Calu3 (cell line): ENCODE measurements around the gene ARID3C. TPM values are rescaled to one million over a fixed set of nuclear protein-coding genes. Genes with fewer than 3 reads are reported as not detected.

Source experiments
- BruUV-seq: library from RNA; stranded (reverse); fragments of 400-500 nt; replicated peaks from 2 replicates; lab custom pipeline; 2021; lab: Mats Ljungman, UMichigan
- CTCF ChIA-PET: fragments of 300-600 bp; sonication (Branson Sonifier 250); formaldehyde crosslinking; loops from one replicate; lab custom pipeline; 2022; ENCODE audit warnings: antibody characterized with exemption; lab: Charles Lee
- DNase-seq: peaks from one replicate; pipeline ENCODE4 v3.0.0; 2022
- H3K27ac Mint-ChIP-seq: one replicate; pipeline ENCODE4 v1.8.0; 2022; ENCODE audit warnings: mixed read lengths; ENCODE audit not compliant: unreplicated experiment
- H3K27me3 Mint-ChIP-seq: one replicate; pipeline ENCODE4 v1.8.0; 2022; ENCODE audit warnings: mixed read lengths; ENCODE audit not compliant: unreplicated experiment
- H3K36me3 Mint-ChIP-seq: one replicate; pipeline ENCODE4 v1.8.0; 2022; ENCODE audit warnings: mild to moderate bottlenecking, moderate library complexity, mixed read lengths; ENCODE audit not compliant: insufficient read depth, unreplicated experiment
- H3K4me1 Mint-ChIP-seq: one replicate; pipeline ENCODE4 v1.8.0; 2022; ENCODE audit warnings: mild to moderate bottlenecking, low read depth, mixed read lengths; ENCODE audit not compliant: unreplicated experiment
- H3K4me3 Mint-ChIP-seq: one replicate; pipeline ENCODE4 v1.8.0; 2022; ENCODE audit warnings: mild to moderate bottlenecking, low read depth, moderate library complexity, mixed read lengths; ENCODE audit not compliant: unreplicated experiment
- H3K9me3 Mint-ChIP-seq: one replicate; pipeline ENCODE4 v1.8.0; 2022; ENCODE audit warnings: low read depth, mixed read lengths; ENCODE audit not compliant: unreplicated experiment
- CTCF ChIP-seq: fragments of 200-600 bp; IDR thresholded peaks from one replicate; pipeline ENCODE4 v1.8.0; 2022; ENCODE audit warnings: antibody characterized with exemption; ENCODE audit not compliant: unreplicated experiment
- intact Hi-C: fragments of 100-400 bp; cut with micrococcal nuclease; formaldehyde crosslinking; loops from one replicate; pipeline ENCODE4 v1.10.0; 2022; ENCODE audit not compliant: unreplicated experiment
- total RNA-seq: library from RNA; stranded (reverse); gene quantifications from 2 replicates; pipeline ENCODE4 v1.2.3, GENCODE V29; 2022

The ARID3C gene
- total RNA-seq, 1 experiment from 2014 or later, result not detected

- no peaks in the 10 kb centered on the region for H3K9me3 Mint-ChIP-seq
- peak; percentile 9 for DNase-seq
- intact Hi-C loops, result loop anchor here (5.0 to 10.0 kb wide), 3 partner anchors 43 to 186 kb away; no protein-coding TSS in a partner anchor
- peaks cover 6% of the 10 kb centered on the region for H3K36me3 Mint-ChIP-seq
- TF ChIP-seq CTCF, result no peak
- BruUV-seq, result no TSS peak
- peak overlapping the region; percentile 65 for H3K4me3 Mint-ChIP-seq
- no peaks in the 10 kb centered on the region for H3K4me1 Mint-ChIP-seq
- no peak overlapping the region for H3K27ac Mint-ChIP-seq
- CTCF ChIA-PET, result interaction anchor here (1.0 to 2.3 kb wide), 2 partner anchors 11 to 43 kb away, joined by 4 to 22 read pairs; no protein-coding TSS in a partner anchor
- peaks cover 85% of the 10 kb centered on the region for H3K27me3 Mint-ChIP-seq
Measured at GRCh38 chr9:34590381-34591247, 38.3 kb downstream of the ARID3C start.

DNA sequence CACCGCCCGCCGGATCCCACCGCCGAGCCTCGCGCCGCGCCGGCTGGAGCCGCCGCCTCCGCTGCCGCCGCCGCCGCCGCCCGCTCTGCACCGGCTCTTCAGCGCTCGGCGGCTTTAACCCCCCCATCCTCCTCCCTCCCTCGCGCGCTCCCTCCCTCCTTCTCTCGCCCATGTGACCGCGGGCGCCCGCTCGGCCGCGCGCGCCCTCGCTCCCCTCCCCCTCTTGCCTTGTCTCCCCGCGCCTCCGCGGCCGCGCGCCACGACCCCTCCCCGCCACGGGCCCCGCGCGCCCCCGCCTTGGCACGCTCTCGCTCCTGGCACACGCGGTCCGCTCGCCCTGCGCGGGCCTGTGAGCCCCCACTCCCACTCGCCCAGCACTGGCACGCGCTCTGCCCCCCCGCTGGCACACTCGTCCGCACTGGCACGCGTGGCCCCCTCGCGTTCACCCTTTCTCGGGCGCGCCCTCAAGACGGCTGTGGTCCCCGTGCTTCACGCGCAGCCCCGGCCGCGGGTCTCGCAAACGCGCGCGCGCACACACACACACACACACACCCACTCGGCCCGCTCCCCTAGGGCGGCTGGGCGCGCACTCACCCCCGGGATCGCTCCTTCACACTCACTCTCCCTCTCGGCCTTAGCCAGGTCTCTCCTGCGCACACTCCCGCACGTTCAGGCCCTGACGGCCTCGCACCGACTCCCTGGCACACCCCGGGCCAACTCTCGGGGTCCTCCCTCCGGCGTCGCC, 39.1 kb downstream of the ARID3C start, which contains the start of gene CNTFR:
CNTFR (minus strand) TSS at position 89 of the 745 bp plus-strand sequence. CDS start 20,743 bp downstream, outside the sequence.
- no peaks in the 10 kb centered on the region for H3K9me3 Mint-ChIP-seq
- no TSS peak for BruUV-seq

GRCh38 chr9:34588671-34589635, 39.9 kb downstream of the ARID3C start:
- no peak for DNase-seq
- BruUV-seq, result no TSS peak
- H3K27me3 Mint-ChIP-seq, result peaks cover 97% of the 10 kb centered on the region
- H3K9me3 Mint-ChIP-seq, result no peaks in the 10 kb centered on the region
- intact Hi-C loops, result no loop called here
- H3K36me3 Mint-ChIP-seq, result peaks cover 6% of the 10 kb centered on the region
- no peak overlapping the region for H3K27ac Mint-ChIP-seq
- H3K4me1 Mint-ChIP-seq, result no peaks in the 10 kb centered on the region
- CTCF ChIA-PET, result interaction anchor here (0.7 kb wide), 1 partner anchor 87 kb away, joined by 5 read pairs; no protein-coding TSS in a partner anchor
- peak overlapping the region; percentile 2 for H3K4me3 Mint-ChIP-seq
- TF ChIP-seq CTCF, result no peak

More for the DNA sequence above, 39.1 kb downstream of the ARID3C start, which contains the start of gene CNTFR:
- TF ChIP-seq CTCF, result no peak
- peak within 1 kb of the TSS; percentile 65 for H3K4me3 Mint-ChIP-seq
- H3K27ac Mint-ChIP-seq, result no peak within 1 kb of the TSS
- peaks cover 91% of the 10 kb centered on the region for H3K27me3 Mint-ChIP-seq
- CTCF ChIA-PET, result interaction anchor here (0.7 kb wide), 1 partner anchor 88 kb away, joined by 5 read pairs; no protein-coding TSS in a partner anchor
- intact Hi-C loops, result loop anchor here (5.0 to 10.0 kb wide), 3 partner anchors 43 to 185 kb away; no protein-coding TSS in a partner anchor
- DNase-seq, result no peak
- no peaks in the 10 kb centered on the region for H3K4me1 Mint-ChIP-seq
- H3K36me3 Mint-ChIP-seq, result peaks cover 6% of the 10 kb centered on the region
